GM19395 (cell line): Measurements from ENCODE around the gene ZNF160.
"Not testable (repeated sequence)": the region's sequence is repeated elsewhere in the genome, so short reads cannot be mapped to it uniquely, and the experiment has no call there.

Experiments
- ATAC-seq: cut with Tn5 transposase; IDR thresholded peaks from one replicate; pipeline ENCODE4 v1.9.1; 2021; ENCODE audit warnings: mild to moderate bottlenecking, moderate library complexity; ENCODE audit not compliant: unreplicated experiment

ZNF160 gene

DNA sequence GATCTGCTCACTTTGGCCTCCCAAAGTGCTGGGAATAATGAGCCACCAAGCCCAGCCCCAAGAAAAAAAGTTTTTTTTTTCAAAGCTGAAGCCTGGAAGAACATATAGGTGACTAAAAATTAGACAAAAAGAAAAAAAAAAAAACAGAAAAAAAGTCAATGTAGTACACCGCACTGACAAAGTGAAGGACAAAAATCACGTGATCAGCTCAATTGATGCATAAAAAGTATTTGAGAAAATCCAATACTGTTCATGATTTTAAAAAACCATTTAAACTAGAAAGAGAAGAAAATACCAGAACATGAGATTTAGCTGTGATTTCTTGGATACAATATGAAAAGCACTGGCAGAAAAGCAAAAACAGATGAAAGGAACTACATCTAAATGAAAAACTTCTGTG is 69.2 kb downstream of the ZNF160 start:
- no peak for ATAC-seq

GRCh38 chr19:53028306-53028705 is 74.9 kb downstream of the ZNF160 start:
- not testable (repeated sequence) for ATAC-seq

- ATAC-seq, result no peak
Measured at GRCh38 chr19:53019684-53020083, 83.5 kb downstream of the ZNF160 start.
